ENCODE data around the gene CNIH1. TPM values are rescaled to one million over a fixed set of nuclear protein-coding genes. Genes with fewer than 3 reads are reported as not detected.
"Not testable (repeated sequence)": the region's sequence is repeated elsewhere in the genome, so short reads cannot be mapped to it uniquely, and the experiment has no call there.

CNIH1 gene
- total and polyA plus RNA-seq, 2 experiments from 2014 or later, result 87.2 to 87.3 TPM

GRCh38 chr14:54411371-54411770 is 29.8 kb downstream of the CNIH1 start:
- Histone ChIP-seq H3K27me3 (no peaks in the 10 kb centered on the region), H3K4me1 (ENCODE audit: low read depth) (no peaks in the 10 kb centered on the region), H3K36me3 (no peaks in the 10 kb centered on the region), H3K9me3 (ENCODE audit: low read depth) (no peaks in the 10 kb centered on the region), H3K4me3 (no peak overlapping the region), H3K27ac (no peak overlapping the region)
- no peak for DNase-seq (ENCODE audit: low read depth in 1 of 2, low spot score in 1 of 2)
- TF ChIP-seq CTCF (IDR thresholded peaks at IDR 0.05; ENCODE audit: low read depth, low read length), result no peak

GRCh38 chr14:54410215-54410614 is 31.0 kb downstream of the CNIH1 start:
- Histone ChIP-seq H3K9me3 (ENCODE audit: low read depth) (no peaks in the 10 kb centered on the region), H3K27me3 (no peaks in the 10 kb centered on the region), H3K27ac (no peak overlapping the region), H3K4me3 (no peak overlapping the region), H3K4me1 (ENCODE audit: low read depth) (no peaks in the 10 kb centered on the region), H3K36me3 (no peaks in the 10 kb centered on the region)
- no peak for DNase-seq (ENCODE audit: low read depth in 1 of 2, low spot score in 1 of 2)
- TF ChIP-seq CTCF (IDR thresholded peaks at IDR 0.05; ENCODE audit: low read depth, low read length), result no peak

GRCh38 chr14:54403401-54404005 is 37.7 kb downstream of the CNIH1 start:
- H3K27ac ChIP-seq; H3K36me3 ChIP-seq; H3K27me3 ChIP-seq; H3K9me3 ChIP-seq (ENCODE audit: low read depth); H3K4me1 ChIP-seq (ENCODE audit: low read depth); H3K4me3 ChIP-seq; DNase-seq (ENCODE audit: low read depth in 1 of 2, low spot score in 1 of 2): not testable (repeated sequence)

- Histone ChIP-seq H3K4me1 (ENCODE audit: low read depth) (peaks cover 6% of the 10 kb centered on the region), H3K36me3 (no peaks in the 10 kb centered on the region), H3K27me3 (no peaks in the 10 kb centered on the region), H3K4me3 (no peak overlapping the region), H3K27ac (no peak overlapping the region), H3K9me3 (ENCODE audit: low read depth) (no peaks in the 10 kb centered on the region)
- DNase-seq (ENCODE audit: low read depth in 1 of 2, low spot score in 1 of 2), result no peak
- no peak for TF ChIP-seq CTCF (IDR thresholded peaks at IDR 0.05; ENCODE audit: low read depth, low read length)
Observed at GRCh38 chr14:54399560-54399959, 41.6 kb downstream of the CNIH1 start.

GRCh38 chr14:54396493-54397335 is 44.5 kb downstream of the CNIH1 start, which contains the start of gene CDKN3:
Gene CDKN3, plus strand, starts transcription at chr14:54397007. Its CDS starts 62 bp downstream, at chr14:54397069.
- no peaks in the 10 kb centered on the region for H3K9me3 ChIP-seq (ENCODE audit: low read depth)
- no peaks in the 10 kb centered on the region for H3K27me3 ChIP-seq
- H3K4me1 ChIP-seq (ENCODE audit: low read depth), result peaks cover 6% of the 10 kb centered on the region
- H3K27ac ChIP-seq, result peak within 1 kb of the TSS; percentile 0
- peak; percentile 99 for DNase-seq (ENCODE audit: low read depth in 1 of 2, low spot score in 1 of 2)
- H3K4me3 ChIP-seq, result peak within 1 kb of the TSS; percentile 34
- TF ChIP-seq CTCF (IDR thresholded peaks at IDR 0.05; ENCODE audit: low read depth, low read length), result peak; percentile 28
- no peaks in the 10 kb centered on the region for H3K36me3 ChIP-seq

- no peaks in the 10 kb centered on the region for H3K27me3 ChIP-seq
- peaks cover 6% of the 10 kb centered on the region for H3K4me1 ChIP-seq (ENCODE audit: low read depth)
- H3K4me3 ChIP-seq, result peak overlapping the region; percentile 26
- DNase-seq (ENCODE audit: low read depth in 1 of 2, low spot score in 1 of 2), result no peak
- H3K36me3 ChIP-seq, result no peaks in the 10 kb centered on the region
- H3K27ac ChIP-seq, result no peak overlapping the region
- no peaks in the 10 kb centered on the region for H3K9me3 ChIP-seq (ENCODE audit: low read depth)
- TF ChIP-seq CTCF (IDR thresholded peaks at IDR 0.05; ENCODE audit: low read depth, low read length), result no peak
Observed at GRCh38 chr14:54396183-54396492, 45.0 kb downstream of the CNIH1 start.
